ENCODE data around the gene PPP1R3E. TPM values are rescaled to one million over a fixed set of nuclear protein-coding genes. Genes with fewer than 3 reads are reported as not detected.

The PPP1R3E gene
- total RNA-seq, 2 experiments from 2014 or later, result 43.9 to 47.9 TPM

GRCh38 chr14:23324993-23325392, 22.3 kb upstream of the PPP1R3E start:
- DNase-seq, result no peak
- H3K9me3 Mint-ChIP-seq, result no peaks in the 10 kb centered on the region
- peak overlapping the region; percentile 42 for H3K27ac Mint-ChIP-seq
- CTCF ChIA-PET, result interaction anchor here (5.4 kb wide), 1 partner anchor 54 kb away, joined by 29 read pairs; no protein-coding TSS in a partner anchor
- H3K36me3 Mint-ChIP-seq (ENCODE audit: low read depth), result peaks cover 38% of the 10 kb centered on the region
- intact Hi-C loops (cut with micrococcal nuclease), result loop anchor here (5.0 kb wide), 2 partner anchors 38 to 237 kb away; partner anchors contain the start of gene HOMEZ
- POLR2A ChIA-PET, result interaction anchor here (5.0 kb wide), 1 partner anchor 15 kb away, joined by 40 read pairs; the partner anchor contains the start of gene BCL2L2
- H3K4me1 Mint-ChIP-seq (ENCODE audit: low read depth), result peaks cover 26% of the 10 kb centered on the region
- no peak overlapping the region for H3K4me3 Mint-ChIP-seq
- no peak for ATAC-seq
- no peaks in the 10 kb centered on the region for H3K27me3 Mint-ChIP-seq
- TF ChIP-seq CTCF (IDR thresholded peaks at IDR 0.05), result no peak

- no peak overlapping the region for H3K4me3 Mint-ChIP-seq
- peaks cover 38% of the 10 kb centered on the region for H3K36me3 Mint-ChIP-seq (ENCODE audit: low read depth)
- H3K27me3 Mint-ChIP-seq, result no peaks in the 10 kb centered on the region
- CTCF ChIA-PET, result interaction anchor here (5.4 kb wide), 1 partner anchor 55 kb away, joined by 29 read pairs; no protein-coding TSS in a partner anchor
- intact Hi-C loops (cut with micrococcal nuclease), result loop anchor here (5.0 kb wide), 2 partner anchors 37 to 238 kb away; partner anchors contain the start of gene HOMEZ
- ATAC-seq, result no peak
- TF ChIP-seq CTCF (IDR thresholded peaks at IDR 0.05), result no peak
- H3K27ac Mint-ChIP-seq, result no peak overlapping the region
- no peak for DNase-seq
- H3K4me1 Mint-ChIP-seq (ENCODE audit: low read depth), result peaks cover 31% of the 10 kb centered on the region
- POLR2A ChIA-PET, result interaction anchor here (1.0 to 5.0 kb wide), 2 partner anchors 15 to 147 kb away, joined by 3 to 40 read pairs; partner anchors contain the start of gene BCL2L2
- H3K9me3 Mint-ChIP-seq, result no peaks in the 10 kb centered on the region
Measured at GRCh38 chr14:23324455-23324846, 21.8 kb upstream of the PPP1R3E start.

GRCh38 chr14:23323838-23324454, 21.3 kb upstream of the PPP1R3E start:
- CTCF ChIA-PET, result interaction anchor here (1.4 to 7.4 kb wide), 4 partner anchors 21 to 255 kb away, joined by 4 to 78 read pairs (median 28); partner anchors contain the start of gene PPP1R3E
- no peak for ATAC-seq
- DNase-seq, result no peak
- Mint-ChIP-seq H3K9me3 (no peaks in the 10 kb centered on the region), H3K27me3 (no peaks in the 10 kb centered on the region), H3K4me3 (no peak overlapping the region), H3K36me3 (ENCODE audit: low read depth) (peaks cover 38% of the 10 kb centered on the region), H3K27ac (peak overlapping the region; percentile 45), H3K4me1 (ENCODE audit: low read depth) (peaks cover 31% of the 10 kb centered on the region)
- POLR2A ChIA-PET, result interaction anchor here (1.0 to 7.5 kb wide), 4 partner anchors 14 to 229 kb away, joined by 3 to 139 read pairs (median 26); partner anchors contain the start of genes ACIN1, BCL2L2, C14orf119 and PPP1R3E
- no peak for TF ChIP-seq CTCF (IDR thresholded peaks at IDR 0.05)
- intact Hi-C loops (cut with micrococcal nuclease), result loop anchor here (2.0 to 5.0 kb wide), 3 partner anchors 37 to 238 kb away; partner anchors contain the start of genes HOMEZ and NGDN

- POLR2A ChIA-PET, result interaction anchor here (0.6 to 7.5 kb wide), 16 partner anchors 13 to 244 kb away, joined by 3 to 139 read pairs (median 6); partner anchors contain the start of genes ACIN1, BCL2L2, C14orf119 and HOMEZ
- no peak for DNase-seq
- no peak for ATAC-seq
- CTCF ChIA-PET, result interaction anchor here (0.9 to 7.4 kb wide), 9 partner anchors 20 to 254 kb away, joined by 3 to 78 read pairs (median 6); partner anchors contain the start of gene PPP1R3E
- Mint-ChIP-seq H3K4me3 (peak overlapping the region; percentile 95), H3K36me3 (ENCODE audit: low read depth) (peaks cover 38% of the 10 kb centered on the region), H3K9me3 (no peaks in the 10 kb centered on the region), H3K27ac (peak overlapping the region; percentile 85), H3K27me3 (no peaks in the 10 kb centered on the region), H3K4me1 (ENCODE audit: low read depth) (peaks cover 24% of the 10 kb centered on the region)
- no peak for TF ChIP-seq CTCF (IDR thresholded peaks at IDR 0.05)
- intact Hi-C loops (cut with micrococcal nuclease), result loop anchor here (2.0 to 5.0 kb wide), 3 partner anchors 36 to 239 kb away; partner anchors contain the start of genes HOMEZ and NGDN
Measured at GRCh38 chr14:23322568-23323517, 20.2 kb upstream of the PPP1R3E start.

Measured in activated CD8-positive, alpha-beta T cell treated with anti-CD3 and anti-CD28 coated beads for 36 hours (primary cell).